ENCODE results near the gene CRTC1.

DNA sequence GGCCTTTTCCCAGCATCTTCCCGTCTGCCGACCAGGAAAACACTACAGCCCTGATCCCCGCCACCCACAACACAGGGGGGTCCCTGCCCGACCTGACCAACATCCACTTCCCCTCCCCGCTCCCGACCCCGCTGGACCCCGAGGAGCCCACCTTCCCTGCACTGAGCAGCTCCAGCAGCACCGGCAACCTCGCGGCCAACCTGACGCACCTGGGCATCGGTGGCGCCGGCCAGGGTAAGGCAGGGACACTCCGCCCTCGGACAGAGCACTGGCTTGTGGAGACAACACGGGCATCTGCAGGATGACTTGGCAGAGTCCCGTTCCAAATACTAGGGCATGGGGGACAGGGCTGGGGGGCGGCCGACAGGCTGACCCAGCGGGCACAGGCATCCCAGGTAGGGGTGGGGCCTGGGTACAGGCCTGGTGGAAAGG, 76.5 kb downstream of the CRTC1 start:
- TF ChIP-seq SNAI2 (CRISPR knock-in tag; IDR thresholded peaks at IDR 0.05): no peak
- TF ChIP-seq, protein P1, sequence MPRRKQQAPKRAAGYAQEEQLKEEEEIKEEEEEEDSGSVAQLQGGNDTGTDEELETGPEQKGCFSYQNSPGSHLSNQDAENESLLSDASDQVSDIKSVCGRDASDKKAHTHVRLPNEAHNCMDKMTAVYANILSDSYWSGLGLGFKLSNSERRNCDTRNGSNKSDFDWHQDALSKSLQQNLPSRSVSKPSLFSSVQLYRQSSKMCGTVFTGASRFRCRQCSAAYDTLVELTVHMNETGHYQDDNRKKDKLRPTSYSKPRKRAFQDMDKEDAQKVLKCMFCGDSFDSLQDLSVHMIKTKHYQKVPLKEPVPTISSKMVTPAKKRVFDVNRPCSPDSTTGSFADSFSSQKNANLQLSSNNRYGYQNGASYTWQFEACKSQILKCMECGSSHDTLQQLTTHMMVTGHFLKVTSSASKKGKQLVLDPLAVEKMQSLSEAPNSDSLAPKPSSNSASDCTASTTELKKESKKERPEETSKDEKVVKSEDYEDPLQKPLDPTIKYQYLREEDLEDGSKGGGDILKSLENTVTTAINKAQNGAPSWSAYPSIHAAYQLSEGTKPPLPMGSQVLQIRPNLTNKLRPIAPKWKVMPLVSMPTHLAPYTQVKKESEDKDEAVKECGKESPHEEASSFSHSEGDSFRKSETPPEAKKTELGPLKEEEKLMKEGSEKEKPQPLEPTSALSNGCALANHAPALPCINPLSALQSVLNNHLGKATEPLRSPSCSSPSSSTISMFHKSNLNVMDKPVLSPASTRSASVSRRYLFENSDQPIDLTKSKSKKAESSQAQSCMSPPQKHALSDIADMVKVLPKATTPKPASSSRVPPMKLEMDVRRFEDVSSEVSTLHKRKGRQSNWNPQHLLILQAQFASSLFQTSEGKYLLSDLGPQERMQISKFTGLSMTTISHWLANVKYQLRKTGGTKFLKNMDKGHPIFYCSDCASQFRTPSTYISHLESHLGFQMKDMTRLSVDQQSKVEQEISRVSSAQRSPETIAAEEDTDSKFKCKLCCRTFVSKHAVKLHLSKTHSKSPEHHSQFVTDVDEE (CRISPR knock-in tag; IDR thresholded peaks at IDR 0.05): no peak
- no peak for TF ChIP-seq GLIS3 (CRISPR knock-in tag; IDR thresholded peaks at IDR 0.05)
- TF ChIP-seq, protein P2, sequence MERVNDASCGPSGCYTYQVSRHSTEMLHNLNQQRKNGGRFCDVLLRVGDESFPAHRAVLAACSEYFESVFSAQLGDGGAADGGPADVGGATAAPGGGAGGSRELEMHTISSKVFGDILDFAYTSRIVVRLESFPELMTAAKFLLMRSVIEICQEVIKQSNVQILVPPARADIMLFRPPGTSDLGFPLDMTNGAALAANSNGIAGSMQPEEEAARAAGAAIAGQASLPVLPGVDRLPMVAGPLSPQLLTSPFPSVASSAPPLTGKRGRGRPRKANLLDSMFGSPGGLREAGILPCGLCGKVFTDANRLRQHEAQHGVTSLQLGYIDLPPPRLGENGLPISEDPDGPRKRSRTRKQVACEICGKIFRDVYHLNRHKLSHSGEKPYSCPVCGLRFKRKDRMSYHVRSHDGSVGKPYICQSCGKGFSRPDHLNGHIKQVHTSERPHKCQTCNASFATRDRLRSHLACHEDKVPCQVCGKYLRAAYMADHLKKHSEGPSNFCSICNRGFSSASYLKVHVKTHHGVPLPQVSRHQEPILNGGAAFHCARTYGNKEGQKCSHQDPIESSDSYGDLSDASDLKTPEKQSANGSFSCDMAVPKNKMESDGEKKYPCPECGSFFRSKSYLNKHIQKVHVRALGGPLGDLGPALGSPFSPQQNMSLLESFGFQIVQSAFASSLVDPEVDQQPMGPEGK (CRISPR knock-in tag; IDR thresholded peaks at IDR 0.05; ENCODE audit: borderline replicate concordance): no peak
- TF ChIP-seq, protein P3, sequence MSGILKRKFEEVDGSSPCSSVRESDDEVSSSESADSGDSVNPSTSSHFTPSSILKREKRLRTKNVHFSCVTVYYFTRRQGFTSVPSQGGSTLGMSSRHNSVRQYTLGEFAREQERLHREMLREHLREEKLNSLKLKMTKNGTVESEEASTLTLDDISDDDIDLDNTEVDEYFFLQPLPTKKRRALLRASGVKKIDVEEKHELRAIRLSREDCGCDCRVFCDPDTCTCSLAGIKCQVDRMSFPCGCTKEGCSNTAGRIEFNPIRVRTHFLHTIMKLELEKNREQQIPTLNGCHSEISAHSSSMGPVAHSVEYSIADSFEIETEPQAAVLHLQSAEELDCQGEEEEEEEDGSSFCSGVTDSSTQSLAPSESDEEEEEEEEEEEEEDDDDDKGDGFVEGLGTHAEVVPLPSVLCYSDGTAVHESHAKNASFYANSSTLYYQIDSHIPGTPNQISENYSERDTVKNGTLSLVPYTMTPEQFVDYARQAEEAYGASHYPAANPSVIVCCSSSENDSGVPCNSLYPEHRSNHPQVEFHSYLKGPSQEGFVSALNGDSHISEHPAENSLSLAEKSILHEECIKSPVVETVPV (CRISPR knock-in tag; IDR thresholded peaks at IDR 0.05): no peak
- no peak for TF ChIP-seq PPARA (CRISPR knock-in tag; IDR thresholded peaks at IDR 0.05; ENCODE audit: borderline replicate concordance)
- no peak for TF ChIP-seq ARNTL (CRISPR knock-in tag; IDR thresholded peaks at IDR 0.05; ENCODE audit: borderline replicate concordance, low read depth)
- TF ChIP-seq ZNF8 (CRISPR knock-in tag; IDR thresholded peaks at IDR 0.05): no peak
- no peak for TF ChIP-seq ZFP30 (CRISPR knock-in tag; IDR thresholded peaks at IDR 0.05)

All from SK-N-SH treated with all-trans-retinoic acid at 6 μM for 48 hours (cell line).